ENCODE data around the gene MYL5. TPM values are rescaled to one million over a fixed set of nuclear protein-coding genes. Genes with fewer than 3 reads are reported as not detected.

MYL5 gene
- total RNA-seq, 1 donor from 2014 or later = 22.6 TPM

DNA sequence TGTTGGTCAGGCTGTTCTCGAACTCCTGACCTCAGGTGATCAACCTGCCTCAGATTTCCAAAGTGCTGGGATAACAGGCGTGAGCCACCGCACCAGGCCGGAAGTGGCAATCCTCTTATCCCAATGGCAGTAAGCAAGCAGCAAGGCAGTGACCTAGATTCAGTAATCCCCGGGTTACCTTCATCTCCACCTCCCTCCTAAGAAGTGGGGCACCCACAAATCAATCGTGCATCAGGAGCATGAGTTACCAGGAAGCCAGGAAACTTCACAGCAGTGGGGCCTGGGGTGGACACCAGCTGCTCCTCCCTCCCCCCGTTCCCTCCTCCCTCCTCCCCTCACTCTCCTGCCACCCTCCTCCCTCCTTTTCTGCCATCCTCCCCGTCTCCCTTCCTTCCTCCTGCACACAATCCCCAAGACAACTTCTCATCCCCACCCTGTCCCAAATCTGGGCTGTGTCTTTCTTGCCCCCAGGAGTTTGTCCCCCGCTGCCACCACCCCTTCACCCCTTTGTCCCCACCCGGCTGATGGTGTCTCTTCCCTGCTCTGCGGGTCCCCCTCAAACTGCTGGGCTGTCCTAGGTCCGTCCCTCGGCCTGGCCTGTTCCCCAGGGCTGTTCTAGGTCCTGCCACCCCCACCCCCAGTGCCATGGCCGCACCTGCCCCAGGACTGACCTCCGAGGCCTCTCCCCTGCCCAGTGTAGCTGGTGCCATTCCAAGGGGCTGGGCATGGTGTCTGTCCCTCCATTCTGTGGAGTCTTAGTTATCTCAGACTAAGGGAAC, 46.8 kb upstream of the MYL5 start:
- Mint-ChIP-seq H3K36me3 (ENCODE audit: insufficient read depth) (no peaks in the 10 kb centered on the region), H3K4me1 (ENCODE audit: low read depth) (peaks cover 6% of the 10 kb centered on the region), H3K4me3 (ENCODE audit: low read depth) (no peak overlapping the region), H3K9me3 (ENCODE audit: low read depth) (no peaks in the 10 kb centered on the region), H3K27ac (no peak overlapping the region), H3K27me3 (peaks cover 14% of the 10 kb centered on the region)
- TF ChIP-seq, protein P1, sequence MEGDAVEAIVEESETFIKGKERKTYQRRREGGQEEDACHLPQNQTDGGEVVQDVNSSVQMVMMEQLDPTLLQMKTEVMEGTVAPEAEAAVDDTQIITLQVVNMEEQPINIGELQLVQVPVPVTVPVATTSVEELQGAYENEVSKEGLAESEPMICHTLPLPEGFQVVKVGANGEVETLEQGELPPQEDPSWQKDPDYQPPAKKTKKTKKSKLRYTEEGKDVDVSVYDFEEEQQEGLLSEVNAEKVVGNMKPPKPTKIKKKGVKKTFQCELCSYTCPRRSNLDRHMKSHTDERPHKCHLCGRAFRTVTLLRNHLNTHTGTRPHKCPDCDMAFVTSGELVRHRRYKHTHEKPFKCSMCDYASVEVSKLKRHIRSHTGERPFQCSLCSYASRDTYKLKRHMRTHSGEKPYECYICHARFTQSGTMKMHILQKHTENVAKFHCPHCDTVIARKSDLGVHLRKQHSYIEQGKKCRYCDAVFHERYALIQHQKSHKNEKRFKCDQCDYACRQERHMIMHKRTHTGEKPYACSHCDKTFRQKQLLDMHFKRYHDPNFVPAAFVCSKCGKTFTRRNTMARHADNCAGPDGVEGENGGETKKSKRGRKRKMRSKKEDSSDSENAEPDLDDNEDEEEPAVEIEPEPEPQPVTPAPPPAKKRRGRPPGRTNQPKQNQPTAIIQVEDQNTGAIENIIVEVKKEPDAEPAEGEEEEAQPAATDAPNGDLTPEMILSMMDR (IDR thresholded peaks at IDR 0.05; ENCODE audit: unreplicated experiment) = no peak
- DNase-seq (ENCODE audit: low spot score, unreplicated experiment) = no peak

DNA sequence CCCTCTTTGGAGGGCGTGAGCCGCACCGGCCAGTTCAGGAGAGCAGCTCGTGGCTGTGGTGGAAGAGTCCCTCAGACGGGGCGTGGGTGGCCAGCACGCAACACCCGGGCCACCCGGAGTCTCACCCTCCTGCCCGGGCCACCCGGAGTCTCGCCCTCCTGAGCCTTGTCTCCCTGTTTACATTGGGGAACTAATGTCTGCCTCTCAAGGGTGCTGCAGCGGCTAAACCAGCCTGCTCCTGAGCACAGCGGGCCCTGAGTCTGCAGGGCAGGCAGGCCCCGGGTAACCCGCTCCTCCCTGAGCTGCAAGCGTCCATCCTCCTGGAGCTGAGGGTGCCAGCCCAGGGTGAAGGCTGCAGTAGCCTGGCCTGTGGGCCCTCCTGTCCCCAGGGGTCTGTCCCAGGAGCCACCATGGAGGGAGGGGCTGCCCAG, 46.0 kb upstream of the MYL5 start:
- Mint-ChIP-seq H3K27me3 (peaks cover 12% of the 10 kb centered on the region), H3K4me1 (ENCODE audit: low read depth) (peaks cover 6% of the 10 kb centered on the region), H3K9me3 (ENCODE audit: low read depth) (no peaks in the 10 kb centered on the region), H3K36me3 (ENCODE audit: insufficient read depth) (no peaks in the 10 kb centered on the region), H3K4me3 (ENCODE audit: low read depth) (no peak overlapping the region), H3K27ac (no peak overlapping the region)
- TF ChIP-seq, protein P1 (IDR thresholded peaks at IDR 0.05; ENCODE audit: unreplicated experiment) = no peak
- no peak for DNase-seq (ENCODE audit: low spot score, unreplicated experiment)

DNA sequence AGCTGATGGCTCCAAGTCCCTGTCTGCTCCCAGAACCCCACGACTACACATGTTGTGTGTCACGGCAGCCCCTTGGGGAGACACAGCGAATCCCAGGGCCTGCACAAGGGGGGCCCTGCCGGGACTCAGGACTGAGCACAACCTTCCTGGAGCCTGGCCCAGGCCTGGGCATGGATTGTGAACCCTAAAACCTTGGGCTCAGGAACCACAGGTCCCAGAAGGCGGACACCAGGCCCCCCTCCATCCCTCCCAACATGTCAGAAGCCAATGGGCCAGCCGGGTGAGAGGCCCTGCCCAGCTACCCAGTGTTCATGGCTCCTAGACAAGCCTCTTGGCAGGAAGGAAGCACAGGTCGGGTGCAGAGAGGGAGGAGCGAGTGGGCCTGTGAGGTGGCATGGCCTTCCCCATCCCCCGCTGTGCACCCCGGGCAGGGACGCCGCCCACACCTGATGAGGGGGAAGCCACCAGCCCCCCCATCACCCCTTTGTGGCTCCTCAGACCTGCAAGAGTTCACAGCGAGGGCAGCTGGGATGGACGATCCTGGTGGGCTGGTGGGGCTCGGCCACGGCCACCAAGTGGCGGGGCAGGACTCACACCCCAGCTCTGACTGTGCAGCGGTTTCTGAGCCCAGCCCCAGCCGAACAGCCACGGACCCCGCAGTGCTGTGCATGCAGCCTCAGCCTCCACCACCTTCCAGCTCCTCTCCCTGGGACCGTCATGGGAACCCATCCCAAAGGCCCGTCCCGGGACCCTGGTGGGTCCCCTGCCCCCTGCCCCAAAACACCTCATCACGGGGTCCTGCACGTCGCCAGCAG, 45.3 kb upstream of the MYL5 start:
- Mint-ChIP-seq H3K27me3 (peaks cover 12% of the 10 kb centered on the region), H3K27ac (no peak overlapping the region), H3K4me3 (ENCODE audit: low read depth) (no peak overlapping the region), H3K9me3 (ENCODE audit: low read depth) (no peaks in the 10 kb centered on the region), H3K36me3 (ENCODE audit: insufficient read depth) (no peaks in the 10 kb centered on the region), H3K4me1 (ENCODE audit: low read depth) (peaks cover 6% of the 10 kb centered on the region)
- TF ChIP-seq, protein P1 (IDR thresholded peaks at IDR 0.05; ENCODE audit: unreplicated experiment) = no peak
- DNase-seq (ENCODE audit: low spot score, unreplicated experiment) = no peak

DNA sequence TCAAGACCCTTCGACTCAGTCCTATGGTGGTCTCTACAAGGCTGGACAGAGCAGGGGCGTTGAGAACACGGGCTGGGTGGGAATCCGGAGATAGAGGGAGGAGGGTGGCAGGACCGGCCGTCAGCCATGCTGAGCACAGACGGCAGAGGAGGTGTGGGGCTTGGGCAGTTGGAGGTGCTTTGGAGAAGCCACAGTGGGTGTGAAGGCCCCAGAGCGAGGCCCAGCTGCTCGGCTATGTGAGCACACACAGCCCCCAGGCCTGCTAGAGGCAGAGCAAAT, 44.8 kb upstream of the MYL5 start:
- Mint-ChIP-seq H3K36me3 (ENCODE audit: insufficient read depth) (no peaks in the 10 kb centered on the region), H3K4me1 (ENCODE audit: low read depth) (peaks cover 6% of the 10 kb centered on the region)
- no peak for DNase-seq (ENCODE audit: low spot score, unreplicated experiment)

More for the DNA sequence above, 44.8 kb upstream of the MYL5 start:
- H3K4me3 Mint-ChIP-seq (ENCODE audit: low read depth) = no peak overlapping the region
- no peaks in the 10 kb centered on the region for H3K9me3 Mint-ChIP-seq (ENCODE audit: low read depth)
- H3K27me3 Mint-ChIP-seq = peaks cover 9% of the 10 kb centered on the region
- TF ChIP-seq, protein P1 (IDR thresholded peaks at IDR 0.05; ENCODE audit: unreplicated experiment) = no peak
- no peak overlapping the region for H3K27ac Mint-ChIP-seq

All from progenitor cell of endocrine pancreas (in vitro differentiated cells).